AG04450 (cell line): ENCODE results near the gene NCS1. TPM values are rescaled to one million over a fixed set of nuclear protein-coding genes. Genes with fewer than 3 reads are reported as not detected.
"Not testable (repeated sequence)": the region's sequence is repeated elsewhere in the genome, so short reads cannot be mapped to it uniquely, and the experiment has no call there.

Experiments
- CTCF ChIA-PET: fragments of 300-600, 350-600 bp; formaldehyde crosslinking; extraction: SDS; loops from one replicate; lab custom pipeline; 2022; ENCODE audit warnings: antibody characterized with exemption, inconsistent platforms; lab: Charles Lee
- POLR2A ChIA-PET: fragments of 350-600 bp; formaldehyde crosslinking; extraction: SDS; loops from one replicate; lab custom pipeline; 2021; ENCODE audit warnings: antibody characterized with exemption, inconsistent platforms; lab: Yijun Ruan, JAX
- DNase-seq: peaks from one replicate; pipeline ENCODE4 v3.0.0-alpha.2; 2011; ENCODE audit warnings: low read depth, low spot score
- H3K27ac ChIP-seq: one replicate; pipeline ENCODE4 v1.5.1; 2012; ENCODE audit warnings: low read depth, low read length, control low read depth
- H3K27me3 ChIP-seq: one replicate; pipeline ENCODE4 v1.6.0; 2012; ENCODE audit warnings: low read length; ENCODE audit not compliant: control insufficient read depth, insufficient read depth
- H3K4me3 ChIP-seq: 2 replicates; pipeline ENCODE4 v1.5.1; 2011; ENCODE audit warnings: mild to moderate bottlenecking, low read depth, low read length, control low read depth
- H3K9me3 ChIP-seq: 2 replicates; pipeline ENCODE4 v1.5.1; 2012; ENCODE audit warnings: low read length; ENCODE audit not compliant: control insufficient read depth, insufficient read depth
- polyA plus RNA-seq: library from polyadenylated mRNA; depleted of rRNA; stranded (reverse); fragments of >200 nt; gene quantifications from 2 replicates; pipeline ENCODE4 v1.2.3, GENCODE V29; 2011
- TF ChIP-seq, protein P1 (sequence below): IDR thresholded peaks from 2 replicates; pipeline ENCODE4 v1.5.1; 2011; ENCODE audit warnings: low read depth, low read length, control low read depth, inconsistent platforms

NCS1 gene
- polyA plus RNA-seq, 1 experiment, result 68.3 TPM

DNA sequence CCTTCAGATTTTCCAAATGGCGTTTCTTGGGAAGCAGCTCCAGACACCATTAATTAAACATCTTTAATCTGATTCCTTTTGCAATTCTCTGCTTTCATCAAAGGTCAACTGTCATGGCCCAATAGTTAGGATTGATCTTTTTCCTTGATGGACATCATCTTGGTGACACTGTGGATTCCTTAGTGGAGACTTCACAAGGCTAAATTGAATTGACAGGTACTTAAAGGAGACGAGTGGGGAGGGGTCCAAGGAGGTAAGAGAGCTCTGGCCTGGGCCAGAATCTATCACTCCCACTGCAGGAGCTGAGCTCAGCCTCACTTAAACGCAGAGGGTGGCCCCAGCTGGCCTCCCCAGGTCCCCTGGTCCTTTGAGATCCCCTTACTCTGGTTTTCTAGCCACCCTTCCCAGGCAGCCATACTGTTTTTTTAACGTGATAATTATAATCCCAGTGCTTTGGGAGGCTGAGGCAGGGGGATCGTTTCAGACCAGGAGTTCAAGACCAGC is 83.5 kb downstream of the NCS1 start:
- Histone ChIP-seq H3K27ac (no peak overlapping the region), H3K9me3 (no peaks in the 10 kb centered on the region; the same call in 1 of the 2 replicates), H3K4me3 (no peak overlapping the region), H3K27me3 (peaks cover 32% of the 10 kb centered on the region)
- POLR2A ChIA-PET, result no interaction called here
- CTCF ChIA-PET, result interaction anchor here (0.9 to 2.3 kb wide), 2 partner anchors 11 to 13 kb away, joined by 4 to 7 read pairs (median 6); no protein-coding TSS in a partner anchor
- TF ChIP-seq, protein P1, sequence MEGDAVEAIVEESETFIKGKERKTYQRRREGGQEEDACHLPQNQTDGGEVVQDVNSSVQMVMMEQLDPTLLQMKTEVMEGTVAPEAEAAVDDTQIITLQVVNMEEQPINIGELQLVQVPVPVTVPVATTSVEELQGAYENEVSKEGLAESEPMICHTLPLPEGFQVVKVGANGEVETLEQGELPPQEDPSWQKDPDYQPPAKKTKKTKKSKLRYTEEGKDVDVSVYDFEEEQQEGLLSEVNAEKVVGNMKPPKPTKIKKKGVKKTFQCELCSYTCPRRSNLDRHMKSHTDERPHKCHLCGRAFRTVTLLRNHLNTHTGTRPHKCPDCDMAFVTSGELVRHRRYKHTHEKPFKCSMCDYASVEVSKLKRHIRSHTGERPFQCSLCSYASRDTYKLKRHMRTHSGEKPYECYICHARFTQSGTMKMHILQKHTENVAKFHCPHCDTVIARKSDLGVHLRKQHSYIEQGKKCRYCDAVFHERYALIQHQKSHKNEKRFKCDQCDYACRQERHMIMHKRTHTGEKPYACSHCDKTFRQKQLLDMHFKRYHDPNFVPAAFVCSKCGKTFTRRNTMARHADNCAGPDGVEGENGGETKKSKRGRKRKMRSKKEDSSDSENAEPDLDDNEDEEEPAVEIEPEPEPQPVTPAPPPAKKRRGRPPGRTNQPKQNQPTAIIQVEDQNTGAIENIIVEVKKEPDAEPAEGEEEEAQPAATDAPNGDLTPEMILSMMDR, result no peak
- no peak for DNase-seq

DNA sequence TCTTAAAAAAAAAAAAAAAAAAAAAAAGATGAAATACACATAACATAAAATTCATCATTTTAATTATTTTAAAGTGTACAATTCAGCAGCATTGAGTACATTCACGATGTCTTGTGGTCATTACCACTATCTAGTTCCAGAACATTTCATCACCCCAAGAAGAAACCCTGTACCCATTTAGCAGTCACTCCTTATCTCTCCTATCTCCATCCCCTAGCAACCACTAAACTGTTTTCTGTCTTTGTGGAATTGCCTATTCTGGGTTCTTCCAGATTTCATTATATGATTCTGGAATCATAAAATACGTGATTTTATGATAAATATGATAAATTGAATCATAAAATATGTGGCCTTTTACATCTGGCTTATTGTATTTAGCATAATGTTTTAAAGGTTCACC is 84.4 kb downstream of the NCS1 start:
- TF ChIP-seq, protein P1, result no peak
- ChIA-PET POLR2A (no interaction called here), CTCF (interaction anchor here (0.9 to 2.3 kb wide), 2 partner anchors 10 to 13 kb away, joined by 4 to 7 read pairs; no protein-coding TSS in a partner anchor)
- Histone ChIP-seq H3K4me3 (no peak overlapping the region), H3K27me3 (peaks cover 38% of the 10 kb centered on the region), H3K9me3 (no peaks in the 10 kb centered on the region), H3K27ac (no peak overlapping the region)
- no peak for DNase-seq

DNA sequence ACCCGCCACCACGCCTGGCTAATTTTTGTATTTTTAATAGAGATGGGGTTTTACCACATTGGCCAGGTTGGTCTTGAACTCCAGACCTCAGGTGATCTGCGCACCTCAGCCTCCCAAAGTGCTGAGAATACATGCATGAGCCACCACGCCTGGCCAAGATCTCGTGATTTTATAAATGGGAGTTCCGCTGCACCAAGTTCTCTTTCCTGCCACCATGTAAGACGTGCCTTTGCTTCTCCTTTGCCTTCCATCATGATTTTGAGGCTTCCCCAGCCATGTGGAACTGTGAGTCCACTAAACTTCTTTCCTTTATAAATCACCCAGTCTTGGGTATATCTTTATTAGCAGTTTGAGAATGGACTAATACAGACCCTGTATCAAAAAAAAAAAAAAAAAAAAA is 85.9 kb downstream of the NCS1 start:
- DNase-seq, POLR2A ChIA-PET, H3K9me3 ChIP-seq, H3K4me3 ChIP-seq, H3K27ac ChIP-seq: not testable (repeated sequence)
- CTCF ChIA-PET, result interaction anchor here (0.9 to 3.9 kb wide), 2 partner anchors 15 to 22 kb away, joined by 6 to 16 read pairs; no protein-coding TSS in a partner anchor
- H3K27me3 ChIP-seq, result peaks cover 48% of the 10 kb centered on the region

DNA sequence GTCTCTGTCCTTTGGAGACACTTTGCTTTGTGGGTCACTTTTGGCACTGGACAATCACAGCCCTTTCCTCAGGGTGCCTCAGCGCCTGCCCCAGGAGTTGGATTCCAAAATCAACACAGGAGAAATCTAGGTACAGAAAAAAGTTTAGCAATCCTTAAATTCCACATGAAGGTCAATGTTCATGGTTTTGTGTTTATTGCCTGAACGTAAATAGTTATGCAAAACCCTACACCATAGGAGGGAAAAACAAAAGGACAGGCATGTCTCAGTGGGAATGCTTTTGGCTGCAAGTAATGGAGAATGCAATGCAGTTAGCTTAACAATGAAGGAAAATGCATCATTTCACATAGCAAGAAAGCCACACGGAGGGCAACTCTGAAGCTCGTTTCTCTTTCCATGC is 86.8 kb downstream of the NCS1 start:
- ChIA-PET POLR2A (no interaction called here), CTCF (interaction anchor here (0.9 to 3.9 kb wide), 2 partner anchors 16 to 23 kb away, joined by 6 to 16 read pairs; no protein-coding TSS in a partner anchor)
- TF ChIP-seq, protein P1, result no peak
- no peak for DNase-seq
- no peak overlapping the region for H3K27ac ChIP-seq
- H3K27me3 ChIP-seq, result peaks cover 57% of the 10 kb centered on the region
- no peaks in the 10 kb centered on the region for H3K9me3 ChIP-seq
- no peak overlapping the region for H3K4me3 ChIP-seq

DNA sequence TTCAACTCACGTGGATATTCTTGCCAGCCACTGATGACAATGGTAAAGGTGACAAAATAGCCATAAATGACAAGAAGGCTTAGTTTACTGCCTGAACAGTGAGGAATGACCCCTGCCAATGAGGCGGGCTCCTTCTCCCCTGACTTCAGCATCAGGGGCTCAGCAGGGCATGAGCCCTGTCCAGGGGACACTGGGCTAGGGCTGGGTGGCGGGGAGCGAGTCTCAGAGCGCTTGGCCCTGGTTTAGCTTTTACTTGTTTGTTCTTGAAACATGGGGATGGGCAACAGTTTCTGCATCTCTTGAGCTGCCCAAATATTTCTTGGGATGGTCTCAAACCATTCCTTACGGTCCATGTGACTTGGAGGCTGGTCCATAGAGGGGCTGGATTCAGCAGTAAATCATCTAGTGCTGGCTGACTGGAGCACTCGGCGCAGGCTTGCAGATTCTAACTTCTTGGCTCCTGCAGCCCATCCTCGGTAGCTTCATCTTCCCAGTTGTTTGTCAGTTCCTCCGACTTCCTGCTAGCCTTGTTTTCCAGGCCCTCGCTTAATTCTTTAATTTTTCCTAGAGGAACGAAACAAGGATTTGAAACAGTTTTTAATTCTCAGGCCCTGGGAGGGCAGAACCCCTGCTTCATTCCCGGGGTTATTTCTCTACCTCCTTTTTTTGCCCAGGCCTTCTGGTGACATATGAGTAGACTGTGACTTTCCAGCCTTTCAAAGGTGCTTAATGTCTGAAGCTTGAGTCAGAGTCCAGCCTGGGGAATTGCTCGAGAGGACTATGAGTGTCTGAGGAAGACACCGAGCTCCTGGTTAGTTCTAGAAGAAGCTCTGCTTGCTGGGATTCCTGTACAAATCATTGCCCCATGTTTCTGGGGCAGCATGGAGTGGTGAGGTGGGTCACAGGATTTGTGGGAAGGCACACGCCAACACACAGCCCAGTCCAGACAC is 88.9 kb downstream of the NCS1 start:
- H3K4me3 ChIP-seq, result no peak overlapping the region
- H3K27me3 ChIP-seq, result peaks cover 62% of the 10 kb centered on the region
- H3K9me3 ChIP-seq, result no peaks in the 10 kb centered on the region; the same call in 1 of the 2 replicates
- TF ChIP-seq, protein P1, result no peak
- no peak overlapping the region for H3K27ac ChIP-seq
- ChIA-PET POLR2A (no interaction called here), CTCF (interaction anchor here (3.9 kb wide), 1 partner anchor 18 kb away, joined by 16 read pairs; no protein-coding TSS in a partner anchor)
- no peak for DNase-seq
